GM10248 (cell line): ENCODE results near the gene LANCL1.

Experiments
- CTCF ChIA-PET: fragments of 300-600 bp; sonication (Branson Sonifier 250); formaldehyde crosslinking; extraction: SDS; loops from one replicate; lab custom pipeline; 2021; ENCODE audit warnings: antibody characterized with exemption; lab: Yijun Ruan, JAX
- POLR2A ChIA-PET: fragments of 350-650 bp; sonication (Branson Sonifier 250); formaldehyde crosslinking; extraction: SDS; loops from one replicate; lab custom pipeline; 2020; ENCODE audit warnings: antibody characterized with exemption; lab: Yijun Ruan, JAX
- DNase-seq: peaks from one replicate; pipeline ENCODE4 v3.0.0; 2012; ENCODE audit errors: extremely low spot score
- CTCF ChIP-seq: IDR thresholded peaks from 2 replicates; pipeline ENCODE4 v1.5.1; 2012; ENCODE audit warnings: mild to moderate bottlenecking, low read depth; ENCODE audit errors: extremely low read depth, missing control alignments, control extremely low read depth

LANCL1 gene

GRCh38 chr2:210392469-210392881 lies 84.1 kb downstream of the LANCL1 start:
- ChIA-PET POLR2A (no interaction called here), CTCF (interaction anchor here (1.5 kb wide), 1 partner anchor 16 kb away, joined by 4 read pairs; no protein-coding TSS in a partner anchor)
- no peak for DNase-seq
- TF ChIP-seq CTCF = no peak

- ChIA-PET CTCF (interaction anchor here (1.6 to 1.7 kb wide), 2 partner anchors 9 to 14 kb away, joined by 4 to 5 read pairs; no protein-coding TSS in a partner anchor), POLR2A (no interaction called here)
- DNase-seq = no peak
- no peak for TF ChIP-seq CTCF
Measured at GRCh38 chr2:210389856-210390255, 86.7 kb downstream of the LANCL1 start.

GRCh38 chr2:210388148-210388547 lies 88.4 kb downstream of the LANCL1 start:
- no peak for DNase-seq
- CTCF ChIA-PET = interaction anchor here (2.5 kb wide), 1 partner anchor 11 kb away, joined by 6 read pairs; no protein-coding TSS in a partner anchor
- POLR2A ChIA-PET = no interaction called here
- no peak for TF ChIP-seq CTCF

GRCh38 chr2:210387074-210387473 lies 89.5 kb downstream of the LANCL1 start:
- no peak for DNase-seq
- POLR2A ChIA-PET = no interaction called here
- no peak for TF ChIP-seq CTCF
- CTCF ChIA-PET = interaction anchor here (2.5 kb wide), 1 partner anchor 12 kb away, joined by 6 read pairs; no protein-coding TSS in a partner anchor
